GM23338 (cell line): ENCODE measurements around the gene CALCOCO1. TPM values are rescaled to one million over a fixed set of nuclear protein-coding genes. Genes with fewer than 3 reads are reported as not detected.
A peak's percentile ranks its signal among the peaks of the same experiment; 100 is the strongest.

Experiments
- ATAC-seq: fragments of 200-7000 bp; cut with Tn5 transposase; 3 replicates; pipeline ENCODE4 v1.9.1; 2020
- DNase-seq: peaks from one replicate; pipeline ENCODE4 v3.0.0-alpha.2; 2015; ENCODE audit warnings: low spot score
- H2AFZ ChIP-seq: fragments of 200-600 bp; sonication (generic); 2 replicates; pipeline ENCODE4 v1.8.0; 2016; ENCODE audit warnings: antibody characterized with exemption, mild to moderate bottlenecking, moderate library complexity
- H3F3A ChIP-seq: fragments of 200-600 bp; sonication (generic); replicated peaks from 2 replicates; pipeline ENCODE4 v1.8.0; 2017; ENCODE audit warnings: antibody characterized with exemption, mixed run types, low read depth
- H3K27ac ChIP-seq: fragments of 200-600 bp; sonication (generic); 2 replicates; pipeline ENCODE4 v1.6.1; 2016; ENCODE audit warnings: low read depth
- H3K27me3 ChIP-seq: fragments of 200-600 bp; sonication (generic); 2 replicates; pipeline ENCODE4 v1.8.0; 2016; ENCODE audit warnings: mild to moderate bottlenecking, mixed run types, moderate library complexity; ENCODE audit not compliant: insufficient read depth
- H3K36me3 ChIP-seq: fragments of 200-600 bp; sonication (generic); 2 replicates; pipeline ENCODE4 v1.8.0; 2016; ENCODE audit warnings: mild to moderate bottlenecking; ENCODE audit not compliant: insufficient read depth
- H3K4me1 ChIP-seq: fragments of 200-600 bp; sonication (generic); 2 replicates; pipeline ENCODE4 v1.8.0; 2016; ENCODE audit warnings: mild to moderate bottlenecking, moderate library complexity; ENCODE audit not compliant: insufficient read depth
- H3K4me2 ChIP-seq: fragments of 200-600 bp; sonication (generic); 2 replicates; pipeline ENCODE4 v1.7.1; 2017; ENCODE audit warnings: mixed run types
- H3K4me3 ChIP-seq: fragments of 200-600 bp; sonication (generic); 2 replicates; pipeline ENCODE4 v1.6.1; 2016; ENCODE audit warnings: mixed run types
- H3K79me2 ChIP-seq: fragments of 200-600 bp; sonication (generic); replicated peaks from 2 replicates; pipeline ENCODE4 v1.8.0; 2017; ENCODE audit warnings: mild to moderate bottlenecking; ENCODE audit not compliant: insufficient read depth
- H3K9me2 ChIP-seq: fragments of 200-600 bp; sonication (generic); 2 replicates; pipeline ENCODE4 v1.8.0; 2017; ENCODE audit not compliant: insufficient read depth
- H4K20me1 ChIP-seq: fragments of 200-600 bp; sonication (generic); replicated peaks from 2 replicates; pipeline ENCODE4 v1.8.0; 2017; ENCODE audit warnings: mild to moderate bottlenecking; ENCODE audit not compliant: insufficient read depth
- H3K27ac Mint-ChIP-seq: 2 replicates; pipeline ENCODE4 v1.8.0; 2020; ENCODE audit warnings: inconsistent platforms, mild to moderate bottlenecking, moderate library complexity, mixed read lengths
- H3K27me3 Mint-ChIP-seq: 3 replicates; pipeline ENCODE4 v1.8.0; 2022; ENCODE audit warnings: low read depth, mild to moderate bottlenecking, moderate library complexity, mixed read lengths, inconsistent platforms; ENCODE audit not compliant: insufficient read depth, poor library complexity
- H3K36me3 Mint-ChIP-seq: 3 replicates; pipeline ENCODE4 v1.8.0; 2021; ENCODE audit warnings: low read depth, mild to moderate bottlenecking, inconsistent platforms, moderate library complexity, mixed read lengths
- H3K4me1 Mint-ChIP-seq: 3 replicates; pipeline ENCODE4 v1.8.0; 2020; ENCODE audit warnings: mild to moderate bottlenecking, inconsistent platforms, mixed read lengths
- H3K4me3 Mint-ChIP-seq: 3 replicates; pipeline ENCODE4 v1.8.0; 2021; ENCODE audit warnings: moderate library complexity, mild to moderate bottlenecking, inconsistent platforms, mixed read lengths
- H3K9me3 Mint-ChIP-seq: 3 replicates; pipeline ENCODE4 v1.8.0; 2020; ENCODE audit warnings: moderate library complexity, mild to moderate bottlenecking, inconsistent platforms, mixed read lengths
- CREB1 ChIP-seq: fragments of 250-450 bp; sonication (Bioruptor Pico); IDR thresholded peaks from 2 replicates; pipeline ENCODE4 v1.5.0; 2020; ENCODE audit warnings: low read depth, mild to moderate bottlenecking, moderate library complexity
- CTCF ChIP-seq, 2 experiments: fragments of 200-600 bp in 1 of 2; sonication (generic) in 1 of 2; conservative IDR thresholded peaks; 2 replicates each; pipeline versions ENCODE4 v1.5.1 to v1.6.1; 2016 to 2017; ENCODE audit warnings: antibody characterized with exemption in 2 of 2, low read depth in 2 of 2, mild to moderate bottlenecking in 2 of 2, moderate library complexity in 1 of 2
- ETS1 ChIP-seq: IDR thresholded peaks from 2 replicates; pipeline ENCODE4 v1.6.1; 2016; ENCODE audit warnings: antibody characterized with exemption
- EZH2 ChIP-seq: fragments of 200-600 bp; sonication (generic); IDR thresholded peaks from one replicate; pipeline ENCODE4 v1.8.0; 2017; ENCODE audit warnings: antibody characterized with exemption, mild to moderate bottlenecking, low read depth; ENCODE audit not compliant: unreplicated experiment
- EZH2phosphoT487 ChIP-seq: fragments of 200-600 bp; sonication (generic); IDR thresholded peaks from one replicate; pipeline ENCODE4 v1.8.1; 2018; ENCODE audit warnings: antibody characterized with exemption; ENCODE audit not compliant: unreplicated experiment
- JUNB ChIP-seq: IDR thresholded peaks from one replicate; pipeline ENCODE4 v1.6.1; 2016; ENCODE audit warnings: antibody characterized with exemption; ENCODE audit not compliant: unreplicated experiment
- NANOG ChIP-seq: IDR thresholded peaks from 2 replicates; pipeline ENCODE4 v1.6.1; 2016; ENCODE audit warnings: antibody characterized with exemption, borderline replicate concordance
- POLR2AphosphoS5 ChIP-seq: IDR thresholded peaks from 2 replicates; pipeline ENCODE4 v1.6.1; 2016; ENCODE audit warnings: antibody characterized with exemption, low read depth
- REST ChIP-seq: IDR thresholded peaks from one replicate; pipeline ENCODE4 v1.6.1; 2018; ENCODE audit warnings: antibody characterized with exemption; ENCODE audit not compliant: unreplicated experiment
- STAT1 ChIP-seq: IDR thresholded peaks from one replicate; pipeline ENCODE4 v1.6.1; 2016; ENCODE audit warnings: antibody characterized with exemption; ENCODE audit not compliant: unreplicated experiment
- ZNF114 ChIP-seq: fragments of 250-450 bp; sonication (Bioruptor Pico); IDR thresholded peaks from 2 replicates; pipeline ENCODE4 v1.5.0; 2020; ENCODE audit warnings: mild to moderate bottlenecking, moderate library complexity
- ZNF331 ChIP-seq: fragments of 250-450 bp; sonication (Bioruptor Pico); IDR thresholded peaks from 2 replicates; pipeline ENCODE4 v1.5.0; 2020; ENCODE audit warnings: low read depth, mild to moderate bottlenecking, moderate library complexity
- ZNF462 ChIP-seq: fragments of 250-450 bp; sonication (Bioruptor Pico); IDR thresholded peaks from 2 replicates; pipeline ENCODE4 v1.5.0; 2020; ENCODE audit warnings: mild to moderate bottlenecking, moderate library complexity
- polyA plus RNA-seq: library from polyadenylated mRNA; unstranded; fragments of >200 nt; fragmentation: Nextera tagmentation; extraction: Ambion mirVana; gene quantifications from 2 replicates; pipeline ENCODE4 v1.2.1, GENCODE V29; 2016
- total RNA-seq: library from RNA; depleted of rRNA; stranded (reverse); fragments of >200 nt; shearing (Covaris generic); gene quantifications from 2 replicates; pipeline ENCODE4 v1.2.3, GENCODE V29; 2014

CALCOCO1 gene
- total and polyA plus RNA-seq, 2 experiments from 2014 or later = 6.5 to 20.4 TPM

- H3K9me3 Mint-ChIP-seq = no peaks in the 10 kb centered on the region
- H3K27me3 Mint-ChIP-seq = peaks cover 1% of the 10 kb centered on the region
- H3K27ac Mint-ChIP-seq = no peak overlapping the region
- H3K4me1 Mint-ChIP-seq = peaks cover 9% of the 10 kb centered on the region; the same call in 2 of the 3 replicates
- Histone ChIP-seq H3K9me2 (no peaks in the 10 kb centered on the region), H3F3A (peaks cover 22% of the 10 kb centered on the region), H3K27me3 (no peaks in the 10 kb centered on the region), H3K4me2 (no peak overlapping the region), H3K79me2 (peaks cover 39% of the 10 kb centered on the region), H3K36me3 (peaks cover 60% of the 10 kb centered on the region), H3K4me1 (peaks cover 12% of the 10 kb centered on the region), H2AFZ (no peak overlapping the region), H3K4me3 (no peak overlapping the region), H3K27ac (0 out of 2 replicates have a peak overlapping the region, but pooled peaks have one; percentile 26), H4K20me1 (peaks cover 21% of the 10 kb centered on the region)
- TF ChIP-seq REST (no peak), ZNF462 (no peak), ZNF114 (no peak), STAT1 (no peak), NANOG (no peak), JUNB (no peak), ZNF331 (no peak), EZH2 (no peak), CTCF (conservative IDR thresholded peaks at IDR 0.05; ENCODE audit: low read depth in 2 of 2) (no peak), CREB1 (no peak), EZH2phosphoT487 (no peak), ETS1 (no peak), POLR2AphosphoS5 (no peak)
- DNase-seq (no peak), ATAC-seq (no peak)
- peaks cover 82% of the 10 kb centered on the region for H3K36me3 Mint-ChIP-seq
- no peak overlapping the region; the same call in 2 of the 3 replicates for H3K4me3 Mint-ChIP-seq
Observed at GRCh38 chr12:53670971-53671370, 56.3 kb downstream of the CALCOCO1 start.
